Kidney capillary endothelial cell (primary cell): Measurements from ENCODE around the gene KLHL35.
A peak's percentile ranks its signal among the peaks of the same experiment; 100 is the strongest.

ENCODE experiments used
- DNase-seq: peaks from one replicate; pipeline ENCODE4 v3.0.0-alpha.2; 2018; ENCODE audit warnings: low spot score

The KLHL35 gene

GRCh38 chr11:75469785-75470405 is 36.9 kb upstream of the KLHL35 start:
- DNase-seq, result no peak

- peak; percentile 78 for DNase-seq
Observed at GRCh38 chr11:75468534-75469340, 35.7 kb upstream of the KLHL35 start.

GRCh38 chr11:75467881-75468280 is 34.9 kb upstream of the KLHL35 start:
- DNase-seq, result no peak

- DNase-seq, result no peak
Observed at GRCh38 chr11:75467311-75467710, 34.3 kb upstream of the KLHL35 start.

- DNase-seq, result no peak
Observed at GRCh38 chr11:75465701-75466531, 32.9 kb upstream of the KLHL35 start.

- DNase-seq, result no peak
Observed at GRCh38 chr11:75463106-75463774, 30.2 kb upstream of the KLHL35 start.

- DNase-seq, result no peak
Observed at GRCh38 chr11:75462117-75462653, 29.2 kb upstream of the KLHL35 start.

- no peak for DNase-seq
Observed at GRCh38 chr11:75461151-75461550, 28.1 kb upstream of the KLHL35 start.

- DNase-seq, result no peak
Observed at GRCh38 chr11:75456596-75457183, 23.7 kb upstream of the KLHL35 start.

GRCh38 chr11:75454987-75455386 is 22.0 kb upstream of the KLHL35 start:
- DNase-seq, result no peak

- DNase-seq, result no peak
Observed at GRCh38 chr11:75453916-75454655, 21.1 kb upstream of the KLHL35 start.

GRCh38 chr11:75450826-75451821 is 18.1 kb upstream of the KLHL35 start:
- DNase-seq, result no peak

GRCh38 chr11:75450236-75450635 is 17.2 kb upstream of the KLHL35 start:
- no peak for DNase-seq

- DNase-seq, result no peak
Observed at GRCh38 chr11:75449776-75450175, 16.8 kb upstream of the KLHL35 start.

- no peak for DNase-seq
Observed at GRCh38 chr11:75449271-75449670, 16.3 kb upstream of the KLHL35 start.

GRCh38 chr11:75447415-75447814 is 14.4 kb upstream of the KLHL35 start:
- DNase-seq, result no peak

GRCh38 chr11:75445315-75445953 is 12.4 kb upstream of the KLHL35 start:
- DNase-seq, result no peak

GRCh38 chr11:75443043-75443442 is 10.0 kb upstream of the KLHL35 start:
- DNase-seq, result no peak
